HG03442 (cell line): ENCODE measurements around the gene SEMA3D.

ENCODE experiments used
- ATAC-seq: cut with Tn5 transposase; IDR thresholded peaks from one replicate; pipeline ENCODE4 v1.9.1; 2021; ENCODE audit warnings: mild to moderate bottlenecking, moderate library complexity; ENCODE audit not compliant: unreplicated experiment

The SEMA3D gene

GRCh38 chr7:85130702-85131101 lies 56.2 kb downstream of the SEMA3D start:
- no peak for ATAC-seq

GRCh38 chr7:85126383-85126782 lies 60.5 kb downstream of the SEMA3D start:
- ATAC-seq, result no peak

GRCh38 chr7:85125651-85126131 lies 61.2 kb downstream of the SEMA3D start:
- no peak for ATAC-seq

GRCh38 chr7:85125176-85125575 lies 61.7 kb downstream of the SEMA3D start:
- no peak for ATAC-seq

GRCh38 chr7:85119934-85120333 lies 66.9 kb downstream of the SEMA3D start:
- ATAC-seq, result no peak

GRCh38 chr7:85115862-85116261 lies 71.0 kb downstream of the SEMA3D start:
- no peak for ATAC-seq

- no peak for ATAC-seq
Observed at GRCh38 chr7:85115006-85115405, 71.8 kb downstream of the SEMA3D start.

GRCh38 chr7:85114342-85114741 lies 72.5 kb downstream of the SEMA3D start:
- no peak for ATAC-seq

GRCh38 chr7:85111761-85112160 lies 75.1 kb downstream of the SEMA3D start:
- ATAC-seq, result no peak

- no peak for ATAC-seq
Observed at GRCh38 chr7:85106719-85107118, 80.1 kb downstream of the SEMA3D start.

- ATAC-seq, result no peak
Observed at GRCh38 chr7:85104432-85105205, 82.2 kb downstream of the SEMA3D start.

GRCh38 chr7:85103962-85104361 lies 82.9 kb downstream of the SEMA3D start:
- ATAC-seq, result no peak

- ATAC-seq, result no peak
Observed at GRCh38 chr7:85103357-85103756, 83.5 kb downstream of the SEMA3D start.

GRCh38 chr7:85102813-85103350 lies 84.0 kb downstream of the SEMA3D start:
- ATAC-seq, result no peak

GRCh38 chr7:85101347-85101746 lies 85.5 kb downstream of the SEMA3D start:
- no peak for ATAC-seq

- ATAC-seq, result no peak
Observed at GRCh38 chr7:85097844-85098243, 89.0 kb downstream of the SEMA3D start.

GRCh38 chr7:85095806-85096205 lies 91.0 kb downstream of the SEMA3D start:
- no peak for ATAC-seq

GRCh38 chr7:85095366-85095765 lies 91.5 kb downstream of the SEMA3D start:
- no peak for ATAC-seq

- ATAC-seq, result no peak
Observed at GRCh38 chr7:85094046-85094725, 92.7 kb downstream of the SEMA3D start.

GRCh38 chr7:85091565-85091928 lies 95.3 kb downstream of the SEMA3D start:
- ATAC-seq, result no peak

- ATAC-seq, result no peak
Observed at GRCh38 chr7:85090919-85091564, 95.8 kb downstream of the SEMA3D start.

GRCh38 chr7:85090143-85090542 lies 96.7 kb downstream of the SEMA3D start:
- no peak for ATAC-seq
